B cell (primary cell): ENCODE measurements around the gene APOL2. TPM values are rescaled to one million over a fixed set of nuclear protein-coding genes. Genes with fewer than 3 reads are reported as not detected.

Experiments
- ATAC-seq: fragments of 200-7000 bp; cut with Tn5 transposase; one replicate; pipeline ENCODE4 v1.10.0; 2021; ENCODE audit warnings: low read depth, mild to moderate bottlenecking, moderate number of reproducible peaks, moderate library complexity
- CTCF ChIA-PET: fragments of 350-600 bp; sonication (Branson Sonifier 250); formaldehyde crosslinking; loops from one replicate; lab custom pipeline; 2021; ENCODE audit warnings: antibody characterized with exemption, inconsistent platforms; lab: Charles Lee
- POLR2A ChIA-PET: fragments of 350-600 bp; sonication (Branson Sonifier 250); formaldehyde crosslinking; loops from one replicate; lab custom pipeline; 2021; ENCODE audit warnings: antibody characterized with exemption; lab: Charles Lee
- DNase-seq: peaks from one replicate; pipeline ENCODE4 v3.0.0; 2013
- H2AFZ ChIP-seq: 2 replicates; pipeline ENCODE4 v1.6.1; 2012; ENCODE audit warnings: mild to moderate bottlenecking, low read depth, low read length; ENCODE audit not compliant: insufficient read depth, poor library complexity, severe bottlenecking
- H3K27ac ChIP-seq, 2 donors: 1 replicate in 1 of 2; 2 replicates in 1 of 2; pipeline ENCODE4 v1.5.1; 2012 to 2013; ENCODE audit warnings: low read length in 2 of 2, mild to moderate bottlenecking in 2 of 2, moderate library complexity in 1 of 2
- H3K27me3 ChIP-seq, 4 experiments: fragments of 200-600 bp in 1 of 4; sonication (generic) in 1 of 4; replicated peaks in 1 of 4; 1 replicate in 2 of 4; 2 replicates in 2 of 4; pipeline versions ENCODE4 v1.6.1 to v1.7.0; 2013 to 2016; ENCODE audit warnings: low read length in 3 of 4, mild to moderate bottlenecking in 2 of 4, mixed read lengths in 1 of 4, moderate library complexity in 1 of 4; ENCODE audit not compliant: insufficient read depth in 4 of 4, control insufficient read depth in 3 of 4; ENCODE audit errors: control extremely low read depth in 1 of 4
- H3K36me3 ChIP-seq, 2 experiments: replicated peaks in 1 of 2; 1 replicate in 1 of 2; 2 replicates in 1 of 2; pipeline versions ENCODE4 v1.6.1 to v1.7.1; 2013; ENCODE audit warnings: low read length in 1 of 2; ENCODE audit not compliant: insufficient read depth in 2 of 2, control insufficient read depth in 1 of 2; ENCODE audit errors: control extremely low read depth in 1 of 2, extremely low read depth in 1 of 2
- H3K4me1 ChIP-seq, 2 donors: fragments of 200-600 bp in 1 of 2; sonication (generic) in 1 of 2; 1 replicate in 1 of 2; 2 replicates in 1 of 2; pipeline versions ENCODE4 v1.5.1 to v1.6.1; 2013 to 2017; ENCODE audit warnings: low read length in 2 of 2; ENCODE audit not compliant: control insufficient read depth in 2 of 2, insufficient read depth in 2 of 2
- H3K4me2 ChIP-seq: replicated peaks from 2 replicates; pipeline ENCODE3; 2012; ENCODE audit warnings: mild to moderate bottlenecking, low read depth, low read length; ENCODE audit not compliant: poor library complexity, severe bottlenecking
- H3K4me3 ChIP-seq, 5 experiments: fragments of 200-600 bp in 1 of 5; sonication (generic) in 1 of 5; 1 replicate in 3 of 5; 2 replicates in 2 of 5; pipeline versions ENCODE4 v1.5.1 to v1.7.0; 2011 to 2016; ENCODE audit warnings: low read length in 4 of 5, mild to moderate bottlenecking in 4 of 5, low read depth in 2 of 5, control low read depth in 1 of 5, moderate library complexity in 1 of 5; ENCODE audit not compliant: insufficient read depth in 1 of 5; ENCODE audit errors: control extremely low read depth in 1 of 5, extremely low read depth in 1 of 5
- H3K79me2 ChIP-seq: fragments of 200-600 bp; sonication (generic); one replicate; pipeline ENCODE4 v1.6.0; 2016; ENCODE audit warnings: low read length; ENCODE audit not compliant: control insufficient read depth, insufficient read depth
- H3K9ac ChIP-seq: fragments of 200-600 bp; sonication (generic); 2 replicates; pipeline ENCODE4 v1.6.1; 2017; ENCODE audit warnings: mild to moderate bottlenecking, low read length, moderate library complexity
- H3K9me3 ChIP-seq, 3 donors: one replicate each; pipeline versions ENCODE4 v1.6.1 to v1.7.1; 2013; ENCODE audit warnings: low read length in 2 of 3; ENCODE audit not compliant: control insufficient read depth in 2 of 3, insufficient read depth in 1 of 3; ENCODE audit errors: control extremely low read depth in 1 of 3
- H4K20me1 ChIP-seq: 2 replicates; pipeline ENCODE4 v1.6.0; 2012; ENCODE audit warnings: mild to moderate bottlenecking, low read length; ENCODE audit not compliant: insufficient read depth, control insufficient read depth, poor library complexity, severe bottlenecking
- H3K27ac Mint-ChIP-seq: one replicate; pipeline ENCODE4 v1.8.0; 2021; ENCODE audit warnings: mixed read lengths
- H3K27me3 Mint-ChIP-seq: one replicate; pipeline ENCODE4 v1.8.0; 2021; ENCODE audit warnings: mixed read lengths
- H3K4me1 Mint-ChIP-seq: one replicate; pipeline ENCODE4 v1.8.0; 2021; ENCODE audit warnings: mixed read lengths
- H3K4me3 Mint-ChIP-seq: one replicate; pipeline ENCODE4 v1.8.0; 2021; ENCODE audit warnings: mixed read lengths
- H3K9me3 Mint-ChIP-seq: one replicate; pipeline ENCODE4 v1.8.0; 2022; ENCODE audit warnings: mixed read lengths; ENCODE audit not compliant: insufficient read depth
- EZH2 ChIP-seq: IDR thresholded peaks from 2 replicates; pipeline ENCODE4 v1.6.1; 2012; ENCODE audit warnings: borderline replicate concordance, low read depth, mild to moderate bottlenecking, moderate library complexity, low read length; ENCODE audit not compliant: insufficient read depth, poor library complexity, severe bottlenecking
- WGBS: methylation state at CpG from one replicate; pipeline ENCODE4 v1.1.5; 2013; ENCODE audit warnings: missing lambda C conversion rate; ENCODE audit not compliant: insufficient coverage; 5-methylcytosine and 5-hydroxymethylcytosine counted together
- intact Hi-C: fragments of 100-400 bp; cut with micrococcal nuclease; formaldehyde crosslinking; loops from one replicate; pipeline ENCODE4 v1.10.0; 2022
- polyA plus RNA-seq: library from polyadenylated mRNA; depleted of rRNA; stranded (reverse); fragments of >200 nt; gene quantifications from 2 replicates; pipeline ENCODE4 v1.2.3, GENCODE V29; 2012
- total RNA-seq, 2 donors: library from RNA; stranded (reverse); fragments of 120-200 nt in 1 of 2; gene quantifications; 1 replicate in 1 of 2; 2 replicates in 1 of 2; pipeline versions ENCODE4 v1.2.3 to v1.2.4, GENCODE V29; 2013 to 2022
- TF ChIP-seq, protein P1 (sequence below): fragments of 200-600 bp; IDR thresholded peaks from one replicate; pipeline ENCODE4 v1.8.0; 2022; ENCODE audit warnings: antibody characterized with exemption, mild to moderate bottlenecking

APOL2 gene
- total and polyA plus RNA-seq, 2 donors (not counting 1 experiment from before 2014, with no cell fraction given) = 29.4 to 60.6 TPM

DNA sequence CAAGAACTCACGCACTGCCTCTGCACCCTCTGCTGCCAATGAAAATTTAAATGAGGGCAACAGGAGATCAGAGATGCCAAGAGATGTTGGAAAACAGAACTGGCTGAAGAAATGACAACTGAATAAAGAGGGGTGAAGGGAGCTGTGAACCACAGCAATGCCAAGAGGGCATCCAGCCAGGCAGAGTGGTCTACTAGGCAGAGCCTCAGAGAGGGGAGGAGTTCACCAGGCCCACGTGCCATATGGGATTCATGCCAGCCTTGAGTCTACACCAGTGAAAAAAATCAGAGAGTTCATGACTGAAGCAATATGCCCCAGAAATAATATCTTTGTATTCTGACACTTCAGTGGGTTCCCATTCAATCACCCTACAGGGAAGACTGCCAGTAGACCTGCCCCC, 4.4 kb downstream of the APOL2 start:
- Mint-ChIP-seq H3K27ac (no peak overlapping the region), H3K4me3 (no peak overlapping the region), H3K9me3 (no peaks in the 10 kb centered on the region), H3K27me3 (no peaks in the 10 kb centered on the region), H3K4me1 (peaks cover 61% of the 10 kb centered on the region)
- WGBS = 100% methylated on average over 1 of the region's 2 CpGs
- POLR2A ChIA-PET = no interaction called here
- TF ChIP-seq EZH2 = no peak
- TF ChIP-seq, protein P1, sequence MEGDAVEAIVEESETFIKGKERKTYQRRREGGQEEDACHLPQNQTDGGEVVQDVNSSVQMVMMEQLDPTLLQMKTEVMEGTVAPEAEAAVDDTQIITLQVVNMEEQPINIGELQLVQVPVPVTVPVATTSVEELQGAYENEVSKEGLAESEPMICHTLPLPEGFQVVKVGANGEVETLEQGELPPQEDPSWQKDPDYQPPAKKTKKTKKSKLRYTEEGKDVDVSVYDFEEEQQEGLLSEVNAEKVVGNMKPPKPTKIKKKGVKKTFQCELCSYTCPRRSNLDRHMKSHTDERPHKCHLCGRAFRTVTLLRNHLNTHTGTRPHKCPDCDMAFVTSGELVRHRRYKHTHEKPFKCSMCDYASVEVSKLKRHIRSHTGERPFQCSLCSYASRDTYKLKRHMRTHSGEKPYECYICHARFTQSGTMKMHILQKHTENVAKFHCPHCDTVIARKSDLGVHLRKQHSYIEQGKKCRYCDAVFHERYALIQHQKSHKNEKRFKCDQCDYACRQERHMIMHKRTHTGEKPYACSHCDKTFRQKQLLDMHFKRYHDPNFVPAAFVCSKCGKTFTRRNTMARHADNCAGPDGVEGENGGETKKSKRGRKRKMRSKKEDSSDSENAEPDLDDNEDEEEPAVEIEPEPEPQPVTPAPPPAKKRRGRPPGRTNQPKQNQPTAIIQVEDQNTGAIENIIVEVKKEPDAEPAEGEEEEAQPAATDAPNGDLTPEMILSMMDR = no peak
- no peaks in the 10 kb centered on the region for H4K20me1 ChIP-seq
- no peaks in the 10 kb centered on the region for H3K9me3 ChIP-seq
- H3K79me2 ChIP-seq = peaks cover 30% of the 10 kb centered on the region
- no peaks in the 10 kb centered on the region for H3K27me3 ChIP-seq
- no peak for ATAC-seq
- DNase-seq = no peak
- H3K9ac ChIP-seq = no peak overlapping the region
- H2AFZ ChIP-seq = no peak overlapping the region
- H3K36me3 ChIP-seq = peaks cover 0 to 35% of the 10 kb centered on the region in 2 experiments
- CTCF ChIA-PET = interaction anchor here (1.1 kb wide), 1 partner anchor 169 kb away, joined by 4 read pairs; no protein-coding TSS in a partner anchor
- no peak overlapping the region for H3K4me3 ChIP-seq
- intact Hi-C loops = loop anchor here (5.0 kb wide), 1 partner anchor 42 kb away; no protein-coding TSS in a partner anchor
- no peak overlapping the region for H3K27ac ChIP-seq
- peaks cover 30 to 39% of the 10 kb centered on the region in 2 donors for H3K4me1 ChIP-seq
- H3K4me2 ChIP-seq = no peak overlapping the region

DNA sequence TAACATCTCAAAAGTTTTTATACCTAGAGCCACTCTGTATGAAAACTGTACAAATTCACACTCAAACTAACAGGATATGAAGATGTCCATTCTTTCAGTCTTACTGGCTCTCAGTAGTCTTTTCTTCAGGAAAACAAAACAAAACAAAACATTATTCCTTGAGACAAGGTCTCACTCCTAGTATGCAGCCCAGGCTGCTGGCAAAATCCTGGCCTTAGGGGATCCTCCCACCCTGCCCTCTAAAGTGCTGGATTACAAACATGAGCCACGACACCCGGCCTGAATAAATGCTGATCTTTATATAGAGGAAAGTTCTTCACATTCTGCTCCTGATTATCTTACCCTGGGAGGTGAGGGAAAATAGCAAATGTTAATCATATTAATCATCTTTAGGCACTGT, 5.1 kb downstream of the APOL2 start:
- Histone ChIP-seq H3K4me1 (peaks cover 27 to 35% of the 10 kb centered on the region in 2 donors), H3K27me3 (no peaks in the 10 kb centered on the region), H3K36me3 (peaks cover 0 to 36% of the 10 kb centered on the region in 2 experiments), H3K79me2 (peaks cover 28% of the 10 kb centered on the region), H2AFZ (no peak overlapping the region), H4K20me1 (no peaks in the 10 kb centered on the region), H3K9me3 (no peaks in the 10 kb centered on the region), H3K27ac (no peak overlapping the region), H3K9ac (no peak overlapping the region), H3K4me2 (no peak overlapping the region), H3K4me3 (no peak overlapping the region)
- TF ChIP-seq EZH2 = no peak
- TF ChIP-seq, protein P1 = no peak
- intact Hi-C loops = no loop called here
- POLR2A ChIA-PET = no interaction called here
- DNase-seq = no peak
- Mint-ChIP-seq H3K9me3 (no peaks in the 10 kb centered on the region), H3K4me1 (peaks cover 54% of the 10 kb centered on the region), H3K4me3 (no peak overlapping the region), H3K27ac (no peak overlapping the region), H3K27me3 (no peaks in the 10 kb centered on the region)
- no peak for ATAC-seq
- CTCF ChIA-PET = interaction anchor here (1.1 kb wide), 1 partner anchor 168 kb away, joined by 4 read pairs; no protein-coding TSS in a partner anchor
- WGBS = no CpG with 5 or more reads among the region's 2 CpGs
